ENCODE measurements around the gene GP1BA. TPM values are rescaled to one million over a fixed set of nuclear protein-coding genes. Genes with fewer than 3 reads are reported as not detected.
"Not testable (repeated sequence)": the region's sequence is repeated elsewhere in the genome, so short reads cannot be mapped to it uniquely, and the experiment has no call there.

The GP1BA gene
- total and polyA plus RNA-seq, 2 donors (not counting 1 experiment from before 2014, with no cell fraction given), result not detected

GRCh38 chr17:4919511-4920047 lies 12.5 kb upstream of the GP1BA start:
- Histone ChIP-seq H3K4me3 (replicated peaks in 1 of 4; ENCODE audit: control extremely low read depth in 1 of 4, insufficient read depth in 1 of 4, low read depth in 3 of 4, low read length in 4 of 4) (no peak overlapping the region), H3K27me3 (ENCODE audit: control insufficient read depth, insufficient read depth, low read length) (no peaks in the 10 kb centered on the region), H3K4me2 (ENCODE audit: extremely low read depth, insufficient read depth, low read length) (no peak overlapping the region), H3K9me3 (ENCODE audit: control insufficient read depth, insufficient read depth, low read depth, low read length) (no peaks in the 10 kb centered on the region), H3K36me3 (ENCODE audit: control insufficient read depth, insufficient read depth, low read length) (no peaks in the 10 kb centered on the region), H3K4me1 (ENCODE audit: control insufficient read depth, extremely low read depth, insufficient read depth, low read length) (no peaks in the 10 kb centered on the region), H4K20me1 (ENCODE audit: control insufficient read depth, extremely low read depth, insufficient read depth, low read length) (no peaks in the 10 kb centered on the region), H3K79me2 (ENCODE audit: control insufficient read depth, insufficient read depth, low read length) (no peaks in the 10 kb centered on the region), H3K27ac (ENCODE audit: insufficient read depth, low read length) (no peak overlapping the region), H3K9ac (ENCODE audit: insufficient read depth, low read length) (no peak overlapping the region), H2AFZ (ENCODE audit: low read length) (peak overlapping the region; percentile 26)
- TF ChIP-seq CTCF (conservative IDR thresholded peaks at IDR 0.05 in 1 of 2, IDR thresholded peaks at IDR 0.05 in 1 of 2; ENCODE audit: low read depth in 1 of 2, low read length in 2 of 2) (no peak), EZH2 (IDR thresholded peaks at IDR 0.05; ENCODE audit: low read length, missing control alignments) (no peak)
- DNase-seq (ENCODE audit: low read depth in 2 of 2), result no peak

GRCh38 chr17:4920351-4921048 lies 11.6 kb upstream of the GP1BA start:
- Histone ChIP-seq H3K27ac (ENCODE audit: insufficient read depth, low read length) (no peak overlapping the region), H4K20me1 (ENCODE audit: control insufficient read depth, extremely low read depth, insufficient read depth, low read length) (no peaks in the 10 kb centered on the region), H3K4me1 (ENCODE audit: control insufficient read depth, extremely low read depth, insufficient read depth, low read length) (no peaks in the 10 kb centered on the region), H3K4me2 (ENCODE audit: extremely low read depth, insufficient read depth, low read length) (no peak overlapping the region), H2AFZ (ENCODE audit: low read length) (no peak overlapping the region), H3K79me2 (ENCODE audit: control insufficient read depth, insufficient read depth, low read length) (no peaks in the 10 kb centered on the region), H3K9ac (ENCODE audit: insufficient read depth, low read length) (no peak overlapping the region), H3K4me3 (replicated peaks in 1 of 4; ENCODE audit: control extremely low read depth in 1 of 4, insufficient read depth in 1 of 4, low read depth in 3 of 4, low read length in 4 of 4) (no peak overlapping the region), H3K9me3 (ENCODE audit: control insufficient read depth, insufficient read depth, low read depth, low read length) (no peaks in the 10 kb centered on the region), H3K36me3 (ENCODE audit: control insufficient read depth, insufficient read depth, low read length) (no peaks in the 10 kb centered on the region), H3K27me3 (ENCODE audit: control insufficient read depth, insufficient read depth, low read length) (no peaks in the 10 kb centered on the region)
- TF ChIP-seq EZH2 (IDR thresholded peaks at IDR 0.05; ENCODE audit: low read length, missing control alignments) (no peak), CTCF (conservative IDR thresholded peaks at IDR 0.05 in 1 of 2, IDR thresholded peaks at IDR 0.05 in 1 of 2; ENCODE audit: low read depth in 1 of 2, low read length in 2 of 2) (no peak)
- peak in 1 of 2 donors; percentile 50 for DNase-seq (ENCODE audit: low read depth in 2 of 2)

- H3K9me3 ChIP-seq (ENCODE audit: control insufficient read depth, insufficient read depth, low read depth, low read length), result no peaks in the 10 kb centered on the region
- no peaks in the 10 kb centered on the region for H3K36me3 ChIP-seq (ENCODE audit: control insufficient read depth, insufficient read depth, low read length)
- no peaks in the 10 kb centered on the region for H3K79me2 ChIP-seq (ENCODE audit: control insufficient read depth, insufficient read depth, low read length)
- H4K20me1 ChIP-seq (ENCODE audit: control insufficient read depth, extremely low read depth, insufficient read depth, low read length), result no peaks in the 10 kb centered on the region
- no peak overlapping the region for H3K27ac ChIP-seq (ENCODE audit: insufficient read depth, low read length)
- no peak overlapping the region for H2AFZ ChIP-seq (ENCODE audit: low read length)
- H3K4me1 ChIP-seq (ENCODE audit: control insufficient read depth, extremely low read depth, insufficient read depth, low read length), result no peaks in the 10 kb centered on the region
- no peak overlapping the region for H3K4me3 ChIP-seq (replicated peaks in 1 of 4; ENCODE audit: control extremely low read depth in 1 of 4, insufficient read depth in 1 of 4, low read depth in 3 of 4, low read length in 4 of 4)
- H3K27me3 ChIP-seq (ENCODE audit: control insufficient read depth, insufficient read depth, low read length), result no peaks in the 10 kb centered on the region
- no peak for DNase-seq (ENCODE audit: low read depth in 2 of 2)
- no peak overlapping the region for H3K9ac ChIP-seq (ENCODE audit: insufficient read depth, low read length)
- H3K4me2 ChIP-seq (ENCODE audit: extremely low read depth, insufficient read depth, low read length), result no peak overlapping the region
- TF ChIP-seq CTCF (conservative IDR thresholded peaks at IDR 0.05 in 1 of 2, IDR thresholded peaks at IDR 0.05 in 1 of 2; ENCODE audit: low read depth in 1 of 2, low read length in 2 of 2), result no peak
- TF ChIP-seq EZH2 (IDR thresholded peaks at IDR 0.05; ENCODE audit: low read length, missing control alignments), result no peak
Measured at GRCh38 chr17:4921320-4921719, 10.8 kb upstream of the GP1BA start.

- H3K36me3 ChIP-seq (ENCODE audit: control insufficient read depth, insufficient read depth, low read length); H3K27me3 ChIP-seq (ENCODE audit: control insufficient read depth, insufficient read depth, low read length); H3K9me3 ChIP-seq (ENCODE audit: control insufficient read depth, insufficient read depth, low read depth, low read length); H3K27ac ChIP-seq (ENCODE audit: insufficient read depth, low read length); H3K4me2 ChIP-seq (ENCODE audit: extremely low read depth, insufficient read depth, low read length); DNase-seq (ENCODE audit: low read depth in 2 of 2); H3K9ac ChIP-seq (ENCODE audit: insufficient read depth, low read length); H3K4me3 ChIP-seq (replicated peaks in 1 of 4; ENCODE audit: control extremely low read depth in 1 of 4, insufficient read depth in 1 of 4, low read depth in 3 of 4, low read length in 4 of 4); H3K79me2 ChIP-seq (ENCODE audit: control insufficient read depth, insufficient read depth, low read length); H4K20me1 ChIP-seq (ENCODE audit: control insufficient read depth, extremely low read depth, insufficient read depth, low read length); H2AFZ ChIP-seq (ENCODE audit: low read length); H3K4me1 ChIP-seq (ENCODE audit: control insufficient read depth, extremely low read depth, insufficient read depth, low read length): not testable (repeated sequence)
Measured at GRCh38 chr17:4926577-4927335, 5.3 kb upstream of the GP1BA start.
